Nephron (organoid): ENCODE measurements around the gene MYH6.

Experiments
- H3K27ac Mint-ChIP-seq, 3 experiments: 2 replicates each; pipeline ENCODE4 v1.8.0; 2020; ENCODE audit warnings: mixed read lengths in 3 of 3, mild to moderate bottlenecking in 2 of 3, moderate library complexity in 1 of 3
- H3K27me3 Mint-ChIP-seq: 2 replicates; pipeline ENCODE4 v1.8.0; 2021; ENCODE audit warnings: low read depth, mild to moderate bottlenecking, moderate library complexity, mixed read lengths
- H3K36me3 Mint-ChIP-seq: 2 replicates; pipeline ENCODE4 v1.8.0; 2020; ENCODE audit warnings: low read depth, mixed read lengths
- H3K4me1 Mint-ChIP-seq: 2 replicates; pipeline ENCODE4 v1.8.0; 2020; ENCODE audit warnings: mixed read lengths
- H3K4me3 Mint-ChIP-seq, 3 experiments: 2 replicates each; pipeline ENCODE4 v1.8.0; 2020; ENCODE audit warnings: mild to moderate bottlenecking in 3 of 3, mixed read lengths in 3 of 3, moderate library complexity in 2 of 3
- H3K9me3 Mint-ChIP-seq: 2 replicates; pipeline ENCODE4 v1.8.0; 2020; ENCODE audit warnings: mixed read lengths
- TF ChIP-seq, protein P1 (sequence below), 3 experiments: fragments of 200-600 bp; sonication (generic); IDR thresholded peaks; one replicate each; pipeline ENCODE4 v1.5.0; 2021; ENCODE audit warnings: antibody characterized with exemption in 3 of 3; ENCODE audit not compliant: unreplicated experiment in 3 of 3

The MYH6 gene

DNA sequence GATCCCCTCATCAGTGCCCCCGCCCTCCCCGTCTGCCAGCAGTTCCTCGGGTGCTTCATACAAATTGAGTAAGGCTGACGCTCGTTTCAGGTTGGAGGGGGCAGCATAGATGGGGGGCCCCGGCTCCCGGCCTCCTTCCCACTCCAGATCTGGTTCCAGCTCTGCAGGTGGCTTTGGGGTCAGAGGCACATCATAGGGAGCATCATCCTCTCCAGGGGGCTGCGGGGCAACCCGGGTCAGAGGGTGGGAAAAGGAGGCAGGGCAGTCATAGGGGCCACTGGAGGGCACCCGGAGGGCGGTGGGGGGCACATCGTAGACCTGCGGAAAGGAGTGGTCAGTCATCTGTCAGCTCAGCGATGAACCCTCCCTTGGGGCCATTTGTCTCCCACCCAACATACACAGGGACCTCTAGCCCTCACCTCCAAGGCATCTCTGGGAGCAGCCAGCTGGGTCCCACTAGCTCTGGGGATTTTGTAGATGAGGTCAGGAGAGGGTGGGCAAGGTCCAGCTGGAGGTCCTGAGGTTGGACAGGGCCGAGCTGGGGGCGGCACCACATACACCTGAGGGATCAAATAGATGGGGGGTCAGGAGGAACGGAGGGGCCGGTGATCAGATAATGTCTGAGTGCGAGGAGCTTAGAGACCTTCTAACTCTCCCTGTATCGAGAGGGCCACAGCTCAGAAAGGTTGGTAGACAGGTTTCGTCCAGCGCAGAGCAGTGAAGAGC is 48.2 kb downstream of the MYH6 start:
- no peaks in the 10 kb centered on the region for H3K27me3 Mint-ChIP-seq
- H3K27ac Mint-ChIP-seq = peak overlapping the region in 1 of 3 experiments; percentile 52
- TF ChIP-seq, protein P1, sequence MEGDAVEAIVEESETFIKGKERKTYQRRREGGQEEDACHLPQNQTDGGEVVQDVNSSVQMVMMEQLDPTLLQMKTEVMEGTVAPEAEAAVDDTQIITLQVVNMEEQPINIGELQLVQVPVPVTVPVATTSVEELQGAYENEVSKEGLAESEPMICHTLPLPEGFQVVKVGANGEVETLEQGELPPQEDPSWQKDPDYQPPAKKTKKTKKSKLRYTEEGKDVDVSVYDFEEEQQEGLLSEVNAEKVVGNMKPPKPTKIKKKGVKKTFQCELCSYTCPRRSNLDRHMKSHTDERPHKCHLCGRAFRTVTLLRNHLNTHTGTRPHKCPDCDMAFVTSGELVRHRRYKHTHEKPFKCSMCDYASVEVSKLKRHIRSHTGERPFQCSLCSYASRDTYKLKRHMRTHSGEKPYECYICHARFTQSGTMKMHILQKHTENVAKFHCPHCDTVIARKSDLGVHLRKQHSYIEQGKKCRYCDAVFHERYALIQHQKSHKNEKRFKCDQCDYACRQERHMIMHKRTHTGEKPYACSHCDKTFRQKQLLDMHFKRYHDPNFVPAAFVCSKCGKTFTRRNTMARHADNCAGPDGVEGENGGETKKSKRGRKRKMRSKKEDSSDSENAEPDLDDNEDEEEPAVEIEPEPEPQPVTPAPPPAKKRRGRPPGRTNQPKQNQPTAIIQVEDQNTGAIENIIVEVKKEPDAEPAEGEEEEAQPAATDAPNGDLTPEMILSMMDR (IDR thresholded peaks at IDR 0.05; ENCODE audit: unreplicated experiment in 3 of 3) = no peak
- H3K4me1 Mint-ChIP-seq = peaks cover 41% of the 10 kb centered on the region
- no peak overlapping the region for H3K4me3 Mint-ChIP-seq
- no peaks in the 10 kb centered on the region for H3K9me3 Mint-ChIP-seq
- peaks cover 33% of the 10 kb centered on the region for H3K36me3 Mint-ChIP-seq

DNA sequence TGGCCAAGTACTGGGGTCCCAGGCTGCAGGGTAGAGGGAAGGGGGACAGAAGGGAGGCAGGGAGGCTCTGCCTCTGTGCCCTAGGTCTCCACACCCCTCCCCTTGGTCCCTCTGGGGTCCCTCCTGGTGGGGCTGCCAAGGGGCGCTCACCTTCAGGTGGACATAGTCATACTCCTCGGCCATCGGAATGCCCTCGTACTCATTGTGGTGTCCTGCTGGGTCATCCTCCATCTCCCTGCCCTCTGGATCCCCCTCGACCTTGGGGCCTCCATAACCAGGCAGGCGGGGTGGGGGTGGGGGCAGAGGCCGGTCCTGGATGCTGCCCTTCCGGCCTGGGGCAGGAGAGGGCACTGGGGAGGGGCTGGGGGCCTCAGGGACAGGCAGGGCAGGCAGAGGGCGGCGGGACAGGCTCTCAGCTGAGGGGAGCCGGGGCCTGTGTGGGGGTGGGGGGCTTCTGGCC is 48.9 kb downstream of the MYH6 start:
- H3K36me3 Mint-ChIP-seq = peaks cover 29% of the 10 kb centered on the region
- H3K27ac Mint-ChIP-seq = no peak overlapping the region
- TF ChIP-seq, protein P1 (IDR thresholded peaks at IDR 0.05; ENCODE audit: unreplicated experiment in 3 of 3) = no peak

DNA sequence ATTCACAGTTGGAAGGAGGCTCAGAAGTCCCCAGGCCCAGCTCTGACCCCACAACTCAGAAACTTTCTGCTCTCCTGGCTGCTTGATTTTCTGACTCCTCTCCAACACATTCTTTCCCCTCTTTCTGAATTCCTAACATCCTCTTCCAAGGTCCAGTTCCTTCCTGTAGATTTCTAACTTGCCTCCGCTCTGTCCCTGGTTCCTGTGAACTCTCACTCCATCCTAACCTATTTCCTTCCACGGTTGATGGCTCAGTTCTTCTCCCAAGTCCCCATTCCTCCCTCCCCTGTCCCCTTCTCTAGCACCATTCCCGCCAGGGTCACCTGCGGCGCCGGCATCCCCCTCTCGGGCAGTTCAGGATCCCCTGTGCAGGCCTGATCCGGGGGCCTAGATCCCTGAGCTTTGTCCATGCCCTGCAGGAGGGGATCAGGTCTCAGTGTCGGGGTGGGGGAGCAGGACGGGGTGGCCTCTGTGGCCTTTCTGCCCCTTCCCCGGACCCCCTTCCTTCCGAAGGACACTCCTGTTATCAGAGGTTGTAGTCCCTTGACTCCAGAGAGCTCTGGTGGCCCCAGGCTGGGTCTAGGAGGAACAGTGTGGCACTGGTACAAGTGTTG is 49.4 kb downstream of the MYH6 start:
- Mint-ChIP-seq H3K4me3 (no peak overlapping the region), H3K27ac (peak overlapping the region; percentile 35 to 82 (median 48)), H3K9me3 (no peaks in the 10 kb centered on the region), H3K27me3 (no peaks in the 10 kb centered on the region), H3K4me1 (peaks cover 41% of the 10 kb centered on the region), H3K36me3 (peaks cover 27% of the 10 kb centered on the region)
- TF ChIP-seq, protein P1 (IDR thresholded peaks at IDR 0.05; ENCODE audit: unreplicated experiment in 3 of 3) = no peak

More for the DNA sequence above, 48.9 kb downstream of the MYH6 start:
- Mint-ChIP-seq H3K4me1 (peaks cover 39% of the 10 kb centered on the region), H3K27me3 (no peaks in the 10 kb centered on the region), H3K9me3 (no peaks in the 10 kb centered on the region), H3K4me3 (no peak overlapping the region)

DNA sequence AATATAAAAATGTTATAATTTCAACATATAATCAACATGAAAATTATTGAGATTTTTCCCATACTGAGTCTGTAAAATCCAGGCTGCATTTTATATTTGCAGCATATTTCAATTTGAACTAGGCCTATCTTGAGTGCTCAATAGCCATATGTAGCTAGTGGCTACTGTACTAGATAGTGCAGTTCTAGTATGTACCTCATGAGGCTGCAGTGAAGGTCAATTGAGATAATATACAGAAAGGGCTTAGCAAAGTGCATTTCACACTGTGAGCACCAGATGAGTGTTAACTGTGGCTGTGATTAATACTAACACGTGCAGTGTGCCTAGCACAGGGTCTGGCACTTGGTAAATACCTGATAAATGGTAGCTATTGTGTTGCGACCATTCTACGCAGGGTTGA is 50.0 kb downstream of the MYH6 start:
- no peak overlapping the region for H3K4me3 Mint-ChIP-seq
- H3K36me3 Mint-ChIP-seq = peaks cover 27% of the 10 kb centered on the region
- TF ChIP-seq, protein P1 (IDR thresholded peaks at IDR 0.05; ENCODE audit: unreplicated experiment in 3 of 3) = no peak
- peaks cover 44% of the 10 kb centered on the region for H3K4me1 Mint-ChIP-seq
- no peaks in the 10 kb centered on the region for H3K27me3 Mint-ChIP-seq
- H3K27ac Mint-ChIP-seq = peak overlapping the region in 2 of 3 experiments; percentile 48 to 82
- no peaks in the 10 kb centered on the region for H3K9me3 Mint-ChIP-seq

DNA sequence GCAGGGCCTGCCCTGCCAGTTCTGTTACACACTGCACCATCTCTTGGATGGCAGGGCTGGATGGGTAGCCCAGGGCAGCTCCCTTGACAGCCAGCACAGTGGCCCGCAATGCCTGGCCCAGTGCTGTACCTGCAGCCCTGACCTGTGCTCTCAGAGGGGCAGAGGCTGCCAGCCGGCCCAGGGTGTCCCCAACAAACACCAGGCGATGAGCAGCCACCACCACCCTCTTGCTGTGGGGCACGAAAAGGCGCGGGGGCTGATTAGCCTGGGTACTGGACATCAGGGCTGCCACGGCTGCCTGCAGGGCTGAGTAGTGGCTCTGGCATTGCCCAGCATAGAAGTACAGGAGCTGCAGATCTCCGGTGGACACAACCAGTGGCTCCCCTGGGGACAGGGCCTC is 50.8 kb downstream of the MYH6 start:
- Mint-ChIP-seq H3K9me3 (no peaks in the 10 kb centered on the region), H3K27me3 (no peaks in the 10 kb centered on the region), H3K36me3 (peaks cover 27% of the 10 kb centered on the region), H3K4me1 (peaks cover 42% of the 10 kb centered on the region), H3K4me3 (no peak overlapping the region), H3K27ac (no peak overlapping the region)
- TF ChIP-seq, protein P1 (IDR thresholded peaks at IDR 0.05; ENCODE audit: unreplicated experiment in 3 of 3) = no peak
